H1 (cell line): ENCODE results near the gene CEP76.

Experiments used
- CBX5 ChIP-seq: fragments of 300-800, 300-1000 bp; sonication (generic); IDR thresholded peaks from 2 replicates; pipeline ENCODE4 v1.7.1; 2016; ENCODE audit warnings: antibody characterized with exemption, low read length, low read depth
- EGR1 ChIP-seq: IDR thresholded peaks from 2 replicates; pipeline ENCODE4 v1.6.1; 2011; ENCODE audit warnings: low read depth, low read length, borderline replicate concordance
- EP300 ChIP-seq, 2 experiments: IDR thresholded peaks; 1 replicate in 1 of 2; 2 replicates in 1 of 2; pipeline ENCODE4 v1.6.1; 2011 to 2012; ENCODE audit warnings: low read depth in 2 of 2, low read length in 2 of 2, mild to moderate bottlenecking in 2 of 2, borderline replicate concordance in 1 of 2, inconsistent platforms in 1 of 2, moderate library complexity in 1 of 2
- EZH2 ChIP-seq: fragments of 200-600 bp; sonication (generic); IDR thresholded peaks from 2 replicates; pipeline ENCODE4 v1.7.1; 2012; ENCODE audit warnings: low read depth, mild to moderate bottlenecking, moderate library complexity, low read length, inconsistent platforms; ENCODE audit not compliant: severe bottlenecking
- HDAC6 ChIP-seq: IDR thresholded peaks from one replicate; pipeline ENCODE4 v1.7.1; 2012; ENCODE audit warnings: low read depth, mild to moderate bottlenecking, inconsistent platforms, low read length, moderate library complexity
- POLR2A ChIP-seq, 2 experiments: IDR thresholded peaks; 1 replicate in 1 of 2; 2 replicates in 1 of 2; pipeline ENCODE4 v1.6.1; 2011; ENCODE audit warnings: low read depth in 2 of 2, low read length in 2 of 2, mild to moderate bottlenecking in 2 of 2; ENCODE audit errors: control extremely low read depth in 1 of 2
- SIN3A ChIP-seq, 2 experiments: IDR thresholded peaks in 1 of 2; conservative IDR thresholded peaks in 1 of 2; 2 replicates each; pipeline ENCODE4 v1.6.1; 2011 to 2012; ENCODE audit warnings: low read length in 2 of 2, improper control_type of control experiment in 1 of 2, low read depth in 1 of 2, mild to moderate bottlenecking in 1 of 2
- SIX5 ChIP-seq: IDR thresholded peaks from 2 replicates; pipeline ENCODE4 v1.6.1; 2011; ENCODE audit warnings: mild to moderate bottlenecking, low read depth, low read length
- TAF1 ChIP-seq: IDR thresholded peaks from 2 replicates; pipeline ENCODE4 v1.6.1; 2011; ENCODE audit warnings: mild to moderate bottlenecking, low read depth, low read length
- TF ChIP-seq, protein P1 (sequence below): IDR thresholded peaks from 2 replicates; pipeline ENCODE4 v1.6.1; 2012; ENCODE audit warnings: inconsistent platforms
- TF ChIP-seq, protein P2 (sequence below), 3 experiments: IDR thresholded peaks; 1 replicate in 2 of 3; 2 replicates in 1 of 3; pipeline versions ENCODE4 v1.5.1 to v1.6.1; 2011; ENCODE audit warnings: low read length in 3 of 3, mild to moderate bottlenecking in 3 of 3, inconsistent platforms in 2 of 3, low read depth in 1 of 3, moderate library complexity in 1 of 3; ENCODE audit not compliant: insufficient read depth in 1 of 3; ENCODE audit errors: control extremely low read depth in 1 of 3
- TF ChIP-seq, protein P3 (sequence below): IDR thresholded peaks from 2 replicates; pipeline ENCODE4 v1.6.1; 2011; ENCODE audit warnings: low read length, improper control_type of control experiment

DNA sequence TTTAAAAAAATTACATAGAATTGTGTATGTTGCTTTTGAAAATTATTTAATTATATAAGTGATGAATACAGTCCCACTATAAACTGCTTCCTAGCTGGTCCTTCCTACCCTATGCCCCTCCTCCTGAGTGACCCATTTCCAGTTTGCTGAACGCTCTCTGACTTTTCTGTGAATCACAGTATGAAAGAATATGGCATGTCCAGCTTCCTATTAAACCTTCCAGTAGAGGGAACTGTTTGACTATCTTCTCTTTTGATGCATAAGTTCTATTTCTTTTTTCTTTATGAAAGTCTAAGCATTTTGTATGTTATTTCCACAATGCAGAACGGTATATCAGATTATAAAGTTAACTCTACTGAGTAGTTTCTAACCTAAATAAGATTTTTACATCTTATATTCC lies 41.6 kb upstream of the CEP76 start:
- TF ChIP-seq, protein P1, sequence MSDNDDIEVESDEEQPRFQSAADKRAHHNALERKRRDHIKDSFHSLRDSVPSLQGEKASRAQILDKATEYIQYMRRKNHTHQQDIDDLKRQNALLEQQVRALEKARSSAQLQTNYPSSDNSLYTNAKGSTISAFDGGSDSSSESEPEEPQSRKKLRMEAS: no peak
- TF ChIP-seq TAF1 (no peak), EZH2 (no peak), EP300 (IDR thresholded peaks at IDR 0.05; ENCODE audit: borderline replicate concordance in 1 of 2, low read depth in 2 of 2, low read length in 2 of 2) (no peak), POLR2A (IDR thresholded peaks at IDR 0.05; ENCODE audit: control extremely low read depth in 1 of 2, low read depth in 2 of 2, low read length in 2 of 2) (no peak), HDAC6 (no peak), SIN3A (conservative IDR thresholded peaks at IDR 0.05 in 1 of 2, IDR thresholded peaks at IDR 0.05 in 1 of 2; ENCODE audit: low read depth in 1 of 2, low read length in 2 of 2) (no peak), SIX5 (no peak), CBX5 (no peak), EGR1 (no peak)
- TF ChIP-seq, protein P2, sequence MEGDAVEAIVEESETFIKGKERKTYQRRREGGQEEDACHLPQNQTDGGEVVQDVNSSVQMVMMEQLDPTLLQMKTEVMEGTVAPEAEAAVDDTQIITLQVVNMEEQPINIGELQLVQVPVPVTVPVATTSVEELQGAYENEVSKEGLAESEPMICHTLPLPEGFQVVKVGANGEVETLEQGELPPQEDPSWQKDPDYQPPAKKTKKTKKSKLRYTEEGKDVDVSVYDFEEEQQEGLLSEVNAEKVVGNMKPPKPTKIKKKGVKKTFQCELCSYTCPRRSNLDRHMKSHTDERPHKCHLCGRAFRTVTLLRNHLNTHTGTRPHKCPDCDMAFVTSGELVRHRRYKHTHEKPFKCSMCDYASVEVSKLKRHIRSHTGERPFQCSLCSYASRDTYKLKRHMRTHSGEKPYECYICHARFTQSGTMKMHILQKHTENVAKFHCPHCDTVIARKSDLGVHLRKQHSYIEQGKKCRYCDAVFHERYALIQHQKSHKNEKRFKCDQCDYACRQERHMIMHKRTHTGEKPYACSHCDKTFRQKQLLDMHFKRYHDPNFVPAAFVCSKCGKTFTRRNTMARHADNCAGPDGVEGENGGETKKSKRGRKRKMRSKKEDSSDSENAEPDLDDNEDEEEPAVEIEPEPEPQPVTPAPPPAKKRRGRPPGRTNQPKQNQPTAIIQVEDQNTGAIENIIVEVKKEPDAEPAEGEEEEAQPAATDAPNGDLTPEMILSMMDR (IDR thresholded peaks at IDR 0.05; ENCODE audit: control extremely low read depth in 1 of 3, insufficient read depth in 1 of 3, low read depth in 1 of 3, low read length in 3 of 3): peak in 1 of 3 experiments; percentile 20; a peak in 2 of 4 replicates
- TF ChIP-seq, protein P3, sequence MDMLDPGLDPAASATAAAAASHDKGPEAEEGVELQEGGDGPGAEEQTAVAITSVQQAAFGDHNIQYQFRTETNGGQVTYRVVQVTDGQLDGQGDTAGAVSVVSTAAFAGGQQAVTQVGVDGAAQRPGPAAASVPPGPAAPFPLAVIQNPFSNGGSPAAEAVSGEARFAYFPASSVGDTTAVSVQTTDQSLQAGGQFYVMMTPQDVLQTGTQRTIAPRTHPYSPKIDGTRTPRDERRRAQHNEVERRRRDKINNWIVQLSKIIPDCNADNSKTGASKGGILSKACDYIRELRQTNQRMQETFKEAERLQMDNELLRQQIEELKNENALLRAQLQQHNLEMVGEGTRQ: no peak
